Nephron (organoid): ENCODE results near the gene PHC2.
A peak's percentile ranks its signal among the peaks of the same experiment; 100 is the strongest.

Source experiments
- H3K27ac Mint-ChIP-seq, 3 experiments: 2 replicates each; pipeline ENCODE4 v1.8.0; 2020; ENCODE audit warnings: mixed read lengths in 3 of 3, mild to moderate bottlenecking in 2 of 3, moderate library complexity in 1 of 3
- H3K27me3 Mint-ChIP-seq: 2 replicates; pipeline ENCODE4 v1.8.0; 2021; ENCODE audit warnings: low read depth, mild to moderate bottlenecking, moderate library complexity, mixed read lengths
- H3K36me3 Mint-ChIP-seq: 2 replicates; pipeline ENCODE4 v1.8.0; 2020; ENCODE audit warnings: low read depth, mixed read lengths
- H3K4me1 Mint-ChIP-seq: 2 replicates; pipeline ENCODE4 v1.8.0; 2020; ENCODE audit warnings: mixed read lengths
- H3K4me3 Mint-ChIP-seq, 3 experiments: 2 replicates each; pipeline ENCODE4 v1.8.0; 2020; ENCODE audit warnings: mild to moderate bottlenecking in 3 of 3, mixed read lengths in 3 of 3, moderate library complexity in 2 of 3
- H3K9me3 Mint-ChIP-seq: 2 replicates; pipeline ENCODE4 v1.8.0; 2020; ENCODE audit warnings: mixed read lengths
- TF ChIP-seq, protein P1 (sequence below), 3 experiments: fragments of 200-600 bp; sonication (generic); IDR thresholded peaks; one replicate each; pipeline ENCODE4 v1.5.0; 2021; ENCODE audit warnings: antibody characterized with exemption in 3 of 3; ENCODE audit not compliant: unreplicated experiment in 3 of 3

The PHC2 gene

DNA sequence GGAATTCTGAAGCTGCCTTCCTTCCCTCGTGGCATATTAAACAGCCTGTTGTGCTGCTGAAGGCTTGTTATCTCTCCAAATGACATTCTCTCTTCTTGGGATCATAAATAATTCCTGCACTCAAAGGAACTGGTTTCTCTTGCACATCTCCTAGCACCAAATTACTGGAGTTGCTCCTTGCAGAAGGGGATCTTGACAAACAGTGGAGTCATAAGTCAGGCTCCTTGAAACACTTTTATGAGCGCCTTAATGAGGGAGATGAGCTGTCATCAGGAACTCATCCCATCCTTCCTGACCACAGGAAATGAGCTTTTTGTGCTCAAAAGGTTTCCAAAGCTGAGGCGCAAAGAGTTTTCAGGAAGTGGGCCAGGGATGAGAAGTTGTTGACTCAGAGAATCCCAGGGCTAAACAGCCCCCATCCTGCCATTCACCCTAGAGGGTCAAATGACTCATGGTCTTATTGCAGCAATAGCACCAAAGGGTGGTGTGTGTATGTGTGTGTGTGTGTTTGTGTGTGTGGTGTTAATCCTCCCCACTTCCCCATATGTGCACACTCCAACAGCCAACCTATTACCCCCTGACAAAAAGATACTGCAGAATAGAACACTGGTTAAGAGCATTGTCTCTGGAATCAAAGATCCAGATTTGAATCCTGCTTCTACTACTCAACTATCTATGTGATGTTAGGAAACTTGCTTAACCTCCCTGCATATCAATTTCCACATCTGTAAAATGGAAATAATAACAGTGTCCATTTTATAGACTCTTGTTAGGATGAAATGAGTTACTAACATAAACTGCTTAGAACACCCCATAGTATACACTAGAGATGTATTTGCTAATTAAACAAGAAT is 2.8 kb upstream of the PHC2 start:
- H3K9me3 Mint-ChIP-seq: no peaks in the 10 kb centered on the region
- TF ChIP-seq, protein P1, sequence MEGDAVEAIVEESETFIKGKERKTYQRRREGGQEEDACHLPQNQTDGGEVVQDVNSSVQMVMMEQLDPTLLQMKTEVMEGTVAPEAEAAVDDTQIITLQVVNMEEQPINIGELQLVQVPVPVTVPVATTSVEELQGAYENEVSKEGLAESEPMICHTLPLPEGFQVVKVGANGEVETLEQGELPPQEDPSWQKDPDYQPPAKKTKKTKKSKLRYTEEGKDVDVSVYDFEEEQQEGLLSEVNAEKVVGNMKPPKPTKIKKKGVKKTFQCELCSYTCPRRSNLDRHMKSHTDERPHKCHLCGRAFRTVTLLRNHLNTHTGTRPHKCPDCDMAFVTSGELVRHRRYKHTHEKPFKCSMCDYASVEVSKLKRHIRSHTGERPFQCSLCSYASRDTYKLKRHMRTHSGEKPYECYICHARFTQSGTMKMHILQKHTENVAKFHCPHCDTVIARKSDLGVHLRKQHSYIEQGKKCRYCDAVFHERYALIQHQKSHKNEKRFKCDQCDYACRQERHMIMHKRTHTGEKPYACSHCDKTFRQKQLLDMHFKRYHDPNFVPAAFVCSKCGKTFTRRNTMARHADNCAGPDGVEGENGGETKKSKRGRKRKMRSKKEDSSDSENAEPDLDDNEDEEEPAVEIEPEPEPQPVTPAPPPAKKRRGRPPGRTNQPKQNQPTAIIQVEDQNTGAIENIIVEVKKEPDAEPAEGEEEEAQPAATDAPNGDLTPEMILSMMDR (IDR thresholded peaks at IDR 0.05; ENCODE audit: unreplicated experiment in 3 of 3): no peak
- H3K36me3 Mint-ChIP-seq: no peaks in the 10 kb centered on the region
- H3K4me1 Mint-ChIP-seq: peaks cover 56% of the 10 kb centered on the region
- no peaks in the 10 kb centered on the region for H3K27me3 Mint-ChIP-seq
- H3K4me3 Mint-ChIP-seq: peak overlapping the region in 1 of 3 experiments; percentile 16
- peak overlapping the region; percentile 44 to 83 (median 65) for H3K27ac Mint-ChIP-seq

DNA sequence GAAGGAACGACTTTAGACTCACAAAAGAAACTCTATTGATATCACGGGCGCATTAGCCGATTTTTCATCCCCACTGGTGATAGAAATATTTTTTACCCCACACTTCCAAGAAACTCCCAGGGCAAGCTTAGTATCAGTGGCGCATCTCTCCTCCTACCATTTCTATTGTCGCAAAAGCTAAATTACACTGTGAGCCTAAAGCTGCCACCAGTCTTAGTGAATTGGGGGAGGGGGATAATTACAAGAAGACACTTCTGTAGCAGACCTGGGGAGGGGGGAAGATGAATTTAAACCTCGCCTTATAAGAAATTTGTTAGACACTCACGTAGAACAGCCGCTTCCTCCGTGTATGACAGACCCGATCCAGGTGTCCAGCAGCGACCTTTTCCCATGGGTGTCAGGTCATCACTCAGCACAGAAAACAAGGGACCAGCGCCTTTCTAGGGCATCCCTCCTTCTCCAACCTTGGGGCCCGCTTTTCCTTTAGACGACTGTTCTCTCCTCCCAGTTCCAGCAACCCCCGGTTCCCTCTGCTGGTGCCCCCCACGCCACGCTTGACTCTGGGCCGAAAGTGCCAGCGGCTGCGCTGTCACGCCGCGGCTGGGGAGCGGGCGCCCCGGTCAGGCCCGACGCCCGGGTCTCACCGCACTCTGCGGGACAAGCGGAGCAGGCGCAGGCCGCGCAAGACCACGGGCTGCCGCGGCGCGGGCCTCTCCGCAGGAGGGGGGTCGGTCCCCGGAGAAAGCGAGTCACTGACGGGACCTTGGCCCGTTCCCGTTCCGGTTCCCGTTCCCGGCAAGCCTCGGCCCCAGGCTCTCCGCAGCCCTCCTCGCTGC is 821 bp downstream of the PHC2 start:
- Mint-ChIP-seq H3K27me3 (no peaks in the 10 kb centered on the region), H3K4me1 (peaks cover 27% of the 10 kb centered on the region)

DNA sequence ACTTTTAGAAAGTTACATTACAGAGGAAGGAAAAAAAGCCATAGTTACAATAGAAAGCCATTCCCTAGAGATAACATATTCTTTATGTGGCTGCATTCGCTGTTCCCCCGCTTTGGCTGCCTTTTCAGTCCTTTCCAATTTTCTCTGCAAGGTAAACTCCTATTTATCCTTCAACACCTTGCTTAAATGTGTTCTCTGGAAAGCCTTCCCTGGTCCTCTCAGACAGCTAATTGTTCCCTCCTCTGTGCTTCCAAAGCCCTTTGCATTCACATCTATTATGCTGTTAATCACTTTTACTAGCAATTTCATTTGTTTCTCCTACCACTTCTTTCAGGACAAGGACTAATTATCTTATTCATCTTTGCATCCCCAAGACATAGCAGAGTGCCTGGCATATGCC is 1.6 kb downstream of the PHC2 start:
- no peaks in the 10 kb centered on the region for H3K9me3 Mint-ChIP-seq
- TF ChIP-seq, protein P1 (IDR thresholded peaks at IDR 0.05; ENCODE audit: unreplicated experiment in 3 of 3): no peak
- H3K4me3 Mint-ChIP-seq: no peak overlapping the region
- no peaks in the 10 kb centered on the region for H3K27me3 Mint-ChIP-seq
- no peak overlapping the region for H3K27ac Mint-ChIP-seq
- peaks cover 13% of the 10 kb centered on the region for H3K36me3 Mint-ChIP-seq
- H3K4me1 Mint-ChIP-seq: peaks cover 20% of the 10 kb centered on the region

More for the DNA sequence above, 821 bp downstream of the PHC2 start:
- H3K4me3 Mint-ChIP-seq: no peak overlapping the region
- TF ChIP-seq, protein P1 (IDR thresholded peaks at IDR 0.05; ENCODE audit: unreplicated experiment in 3 of 3): no peak
- H3K27ac Mint-ChIP-seq: no peak overlapping the region
- H3K9me3 Mint-ChIP-seq: no peaks in the 10 kb centered on the region
- H3K36me3 Mint-ChIP-seq: peaks cover 9% of the 10 kb centered on the region

DNA sequence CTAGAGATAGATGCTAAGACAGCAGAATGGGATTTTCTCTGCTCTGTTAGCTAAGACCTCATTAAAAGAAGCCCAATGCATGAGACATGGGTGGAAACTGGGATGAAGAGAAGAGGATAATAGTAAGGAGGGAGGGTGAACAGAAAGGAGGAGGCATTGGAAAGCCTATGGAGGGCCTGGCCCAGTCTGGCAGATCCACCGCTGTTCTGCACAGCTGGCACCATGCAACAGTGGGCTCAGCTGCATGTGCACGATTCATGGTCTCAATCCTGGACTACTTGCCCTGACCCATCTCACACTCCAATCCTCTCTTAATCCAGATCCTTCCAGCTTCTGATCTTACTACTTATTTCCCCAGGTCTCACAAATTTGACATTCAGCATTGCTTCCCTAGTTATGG is 2.2 kb downstream of the PHC2 start:
- Mint-ChIP-seq H3K4me1 (peaks cover 13% of the 10 kb centered on the region), H3K4me3 (no peak overlapping the region), H3K9me3 (no peaks in the 10 kb centered on the region), H3K27me3 (no peaks in the 10 kb centered on the region), H3K27ac (no peak overlapping the region), H3K36me3 (peaks cover 13% of the 10 kb centered on the region)
- TF ChIP-seq, protein P1 (IDR thresholded peaks at IDR 0.05; ENCODE audit: unreplicated experiment in 3 of 3): no peak

DNA sequence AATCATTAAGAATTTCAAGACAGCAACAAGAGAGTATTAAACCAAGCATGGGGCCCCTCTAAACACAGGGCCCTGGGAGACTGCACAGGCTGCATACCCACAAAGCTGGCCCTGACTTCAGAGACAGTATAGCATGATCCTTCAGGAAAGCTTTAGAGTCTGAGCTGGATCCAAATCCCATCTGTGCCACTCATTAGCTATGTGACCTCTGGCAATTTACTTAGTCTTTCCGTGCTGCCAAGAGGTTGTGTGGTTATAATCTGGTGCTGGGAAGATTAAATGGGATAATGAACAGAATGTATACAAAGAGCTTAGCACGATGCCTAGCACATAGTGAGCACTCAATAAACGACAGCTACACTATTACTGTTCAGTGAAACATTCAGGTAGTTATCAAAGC is 4.0 kb downstream of the PHC2 start:
- H3K4me1 Mint-ChIP-seq: peaks cover 4% of the 10 kb centered on the region
- H3K27ac Mint-ChIP-seq: no peak overlapping the region
- no peaks in the 10 kb centered on the region for H3K9me3 Mint-ChIP-seq
- peaks cover 23% of the 10 kb centered on the region for H3K36me3 Mint-ChIP-seq
- TF ChIP-seq, protein P1 (IDR thresholded peaks at IDR 0.05; ENCODE audit: unreplicated experiment in 3 of 3): no peak
- H3K27me3 Mint-ChIP-seq: no peaks in the 10 kb centered on the region
- no peak overlapping the region for H3K4me3 Mint-ChIP-seq
